ENCODE results near the gene STAB2.

STAB2 gene

GRCh38 chr12:103687253-103687652 is 100.2 kb downstream of the STAB2 start:
- DNase-seq: no peak
- H3K9ac ChIP-seq (ENCODE audit: low read length): no peak overlapping the region
- TF ChIP-seq CTCF (IDR thresholded peaks at IDR 0.05; ENCODE audit: low read length): no peak
- H4K20me1 ChIP-seq (ENCODE audit: insufficient read depth, low read length): no peaks in the 10 kb centered on the region
- H3K27me3 ChIP-seq (replicated peaks; ENCODE audit: insufficient read depth, low read length): no peaks in the 10 kb centered on the region
- H3K79me2 ChIP-seq (ENCODE audit: low read length): no peaks in the 10 kb centered on the region
- H3K9me3 ChIP-seq (replicated peaks; ENCODE audit: insufficient read depth, low read length): no peaks in the 10 kb centered on the region
- H3K4me1 ChIP-seq (ENCODE audit: low read length): no peaks in the 10 kb centered on the region
- H3K4me2 ChIP-seq (ENCODE audit: low read depth, low read length): no peak overlapping the region
- no peak overlapping the region for H3K27ac ChIP-seq (ENCODE audit: low read length)
- H3F3A ChIP-seq (ENCODE audit: insufficient read depth, low read length): no peaks in the 10 kb centered on the region
- H3K4me3 ChIP-seq (ENCODE audit: low read length): no peak overlapping the region
- H3K36me3 ChIP-seq (replicated peaks; ENCODE audit: insufficient read depth, low read length): no peaks in the 10 kb centered on the region
- no peak overlapping the region for H2AFZ ChIP-seq (ENCODE audit: low read length)
- H3K9me2 ChIP-seq (replicated peaks; ENCODE audit: insufficient read depth, low read length): no peaks in the 10 kb centered on the region

- Histone ChIP-seq H3K9me3 (replicated peaks; ENCODE audit: insufficient read depth, low read length) (no peaks in the 10 kb centered on the region), H3K4me3 (ENCODE audit: low read length) (no peak overlapping the region), H3F3A (ENCODE audit: insufficient read depth, low read length) (no peaks in the 10 kb centered on the region), H3K4me2 (ENCODE audit: low read depth, low read length) (no peak overlapping the region), H3K27ac (ENCODE audit: low read length) (no peak overlapping the region), H3K4me1 (ENCODE audit: low read length) (no peaks in the 10 kb centered on the region), H3K27me3 (replicated peaks; ENCODE audit: insufficient read depth, low read length) (no peaks in the 10 kb centered on the region), H2AFZ (ENCODE audit: low read length) (no peak overlapping the region), H4K20me1 (ENCODE audit: insufficient read depth, low read length) (no peaks in the 10 kb centered on the region), H3K9ac (ENCODE audit: low read length) (no peak overlapping the region), H3K36me3 (replicated peaks; ENCODE audit: insufficient read depth, low read length) (no peaks in the 10 kb centered on the region), H3K79me2 (ENCODE audit: low read length) (no peaks in the 10 kb centered on the region), H3K9me2 (replicated peaks; ENCODE audit: insufficient read depth, low read length) (no peaks in the 10 kb centered on the region)
- no peak for DNase-seq
- no peak for TF ChIP-seq EZH2 (optimal IDR thresholded peaks at IDR 0.05; ENCODE audit: low read depth, low read length)
- TF ChIP-seq EZH2phosphoT487 (IDR thresholded peaks at IDR 0.05; ENCODE audit: low read length): no peak
- no peak for TF ChIP-seq CTCF (IDR thresholded peaks at IDR 0.05; ENCODE audit: low read length)
Measured at GRCh38 chr12:103688376-103689063, 101.4 kb downstream of the STAB2 start.

- Histone ChIP-seq H3K9me3 (replicated peaks; ENCODE audit: insufficient read depth, low read length) (no peaks in the 10 kb centered on the region), H3K9me2 (replicated peaks; ENCODE audit: insufficient read depth, low read length) (no peaks in the 10 kb centered on the region), H3K79me2 (ENCODE audit: low read length) (no peaks in the 10 kb centered on the region), H2AFZ (ENCODE audit: low read length) (no peak overlapping the region), H3F3A (ENCODE audit: insufficient read depth, low read length) (no peaks in the 10 kb centered on the region), H4K20me1 (ENCODE audit: insufficient read depth, low read length) (no peaks in the 10 kb centered on the region), H3K4me1 (ENCODE audit: low read length) (no peaks in the 10 kb centered on the region), H3K4me3 (ENCODE audit: low read length) (no peak overlapping the region), H3K27me3 (replicated peaks; ENCODE audit: insufficient read depth, low read length) (no peaks in the 10 kb centered on the region), H3K4me2 (ENCODE audit: low read depth, low read length) (no peak overlapping the region), H3K27ac (ENCODE audit: low read length) (no peak overlapping the region), H3K36me3 (replicated peaks; ENCODE audit: insufficient read depth, low read length) (no peaks in the 10 kb centered on the region), H3K9ac (ENCODE audit: low read length) (no peak overlapping the region)
- TF ChIP-seq EZH2 (optimal IDR thresholded peaks at IDR 0.05; ENCODE audit: low read depth, low read length) (no peak), EZH2phosphoT487 (IDR thresholded peaks at IDR 0.05; ENCODE audit: low read length) (no peak), CTCF (IDR thresholded peaks at IDR 0.05; ENCODE audit: low read length) (no peak)
- DNase-seq: no peak
Measured at GRCh38 chr12:103690426-103690825, 103.4 kb downstream of the STAB2 start.
